Karpas-422 (cell line): ENCODE measurements around the gene HNRNPLL. TPM values are rescaled to one million over a fixed set of nuclear protein-coding genes. Genes with fewer than 3 reads are reported as not detected.

Source experiments
- DNase-seq: peaks from one replicate; pipeline ENCODE4 v3.0.0-alpha.2; 2015
- H2AFZ ChIP-seq: fragments of 200-600 bp; sonication (generic); 2 replicates; pipeline ENCODE4 v1.6.1; 2014; ENCODE audit warnings: antibody characterized with exemption, low read length, mixed read lengths
- H3K27ac ChIP-seq: fragments of 200-600 bp; sonication (generic); 2 replicates; pipeline ENCODE4 v1.5.1; 2014; ENCODE audit warnings: mild to moderate bottlenecking, low read length, moderate library complexity
- H3K27me3 ChIP-seq: fragments of 200-600 bp; sonication (generic); 2 replicates; pipeline ENCODE4 v1.6.1; 2014; ENCODE audit warnings: low read length, mixed read lengths
- H3K36me3 ChIP-seq: fragments of 200-600 bp; sonication (generic); 2 replicates; pipeline ENCODE4 v1.6.1; 2014; ENCODE audit warnings: low read length, mixed read lengths; ENCODE audit not compliant: insufficient read depth
- H3K4me1 ChIP-seq: fragments of 200-600 bp; sonication (generic); 2 replicates; pipeline ENCODE4 v1.6.1; 2014; ENCODE audit warnings: mild to moderate bottlenecking, low read length, mixed read lengths
- H3K4me2 ChIP-seq: fragments of 200-600 bp; sonication (generic); 2 replicates; pipeline ENCODE4 v1.6.1; 2014; ENCODE audit warnings: low read length, low read depth, mild to moderate bottlenecking; ENCODE audit not compliant: poor library complexity, severe bottlenecking
- H3K4me3 ChIP-seq: fragments of 200-600 bp; sonication (generic); 2 replicates; pipeline ENCODE4 v1.5.1; 2014; ENCODE audit warnings: mild to moderate bottlenecking, antibody characterized with exemption, low read length, mixed read lengths
- H3K79me2 ChIP-seq: fragments of 200-600 bp; sonication (generic); 2 replicates; pipeline ENCODE4 v1.6.1; 2014; ENCODE audit warnings: mild to moderate bottlenecking, low read length, mixed read lengths
- H3K9ac ChIP-seq: fragments of 200-600 bp; sonication (generic); 2 replicates; pipeline ENCODE4 v1.6.0; 2014; ENCODE audit warnings: low read length
- H3K9me2 ChIP-seq: fragments of 200-600 bp; sonication (generic), shearing (Covaris generic); replicated peaks from 2 replicates; pipeline ENCODE4 v1.6.0; 2014; ENCODE audit warnings: mild to moderate bottlenecking, low read length, moderate library complexity; ENCODE audit not compliant: insufficient read depth
- H3K9me3 ChIP-seq: fragments of 300-700, 200-600 bp; sonication (generic); 2 replicates; pipeline ENCODE4 v1.6.1; 2014; ENCODE audit warnings: low read length, mixed read lengths
- H4K20me1 ChIP-seq: fragments of 200-600 bp; sonication (generic); 2 replicates; pipeline ENCODE4 v1.6.1; 2014; ENCODE audit warnings: mild to moderate bottlenecking, antibody characterized with exemption, low read length, low read depth; ENCODE audit not compliant: insufficient read depth
- total RNA-seq: library from RNA; depleted of rRNA; stranded (reverse); fragments of >200 nt; shearing (Covaris generic); gene quantifications from 2 replicates; pipeline ENCODE4 v1.2.3, GENCODE V29; 2014; ENCODE audit warnings: low replicate concordance

Gene HNRNPLL
- total RNA-seq, 1 experiment from 2014 or later, result 131 TPM

DNA sequence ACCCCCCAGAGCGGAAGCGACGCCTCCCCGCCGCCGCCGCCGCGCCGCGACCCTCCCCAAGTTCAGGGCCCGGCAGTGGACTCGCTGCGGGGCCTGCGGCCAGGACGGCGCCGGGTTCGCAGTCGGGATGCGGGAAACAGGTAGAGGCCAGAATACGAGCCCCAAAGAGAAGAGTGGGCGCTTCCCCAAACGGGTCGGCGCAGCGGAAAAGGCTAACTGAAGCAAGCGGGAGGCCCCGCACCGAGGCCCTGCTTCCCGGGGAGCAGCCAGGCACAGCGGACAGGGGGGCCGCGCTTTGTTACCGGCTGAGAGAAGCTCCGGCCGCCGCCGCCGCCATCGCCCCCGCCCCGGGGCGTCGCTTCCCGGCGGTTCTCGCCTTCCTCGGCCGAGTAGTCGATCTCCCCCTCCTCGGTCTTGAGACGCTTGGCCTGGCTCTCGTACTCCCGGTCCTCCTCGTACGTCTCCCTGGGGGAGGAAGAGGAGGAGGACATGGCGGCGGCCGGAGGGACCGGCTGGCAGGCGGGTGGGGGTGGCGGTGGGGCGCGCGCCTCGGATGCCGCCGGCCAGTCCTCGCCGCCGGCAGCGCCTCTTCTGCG, 494 bp downstream of the HNRNPLL start:
- Histone ChIP-seq H2AFZ (no peak overlapping the region), H3K27ac (peak overlapping the region; percentile 91), H3K9me3 (no peaks in the 10 kb centered on the region), H3K36me3 (peaks cover 11% of the 10 kb centered on the region; the same call in 1 of the 2 replicates), H3K4me3 (peak overlapping the region; percentile 85), H4K20me1 (peaks cover 21% of the 10 kb centered on the region), H3K27me3 (no peaks in the 10 kb centered on the region), H3K4me2 (peak overlapping the region; percentile 97), H3K79me2 (peaks cover 55% of the 10 kb centered on the region), H3K9ac (peak overlapping the region; percentile 94), H3K9me2 (no peaks in the 10 kb centered on the region), H3K4me1 (peaks cover 75% of the 10 kb centered on the region)
- peak; percentile 76 for DNase-seq

GRCh38 chr2:38601463-38602135, 1.1 kb downstream of the HNRNPLL start:
- peaks cover 21% of the 10 kb centered on the region for H4K20me1 ChIP-seq
- H3K27me3 ChIP-seq, result no peaks in the 10 kb centered on the region
- H3K4me1 ChIP-seq, result peaks cover 75% of the 10 kb centered on the region
- H3K4me2 ChIP-seq, result peak overlapping the region; percentile 97
- peak; percentile 73 for DNase-seq
- H3K36me3 ChIP-seq, result peaks cover 11% of the 10 kb centered on the region; the same call in 1 of the 2 replicates
- H3K9me3 ChIP-seq, result no peaks in the 10 kb centered on the region
- peak overlapping the region; percentile 94 for H3K9ac ChIP-seq
- peak overlapping the region; percentile 85 for H3K4me3 ChIP-seq
- H3K79me2 ChIP-seq, result peaks cover 61% of the 10 kb centered on the region
- H3K27ac ChIP-seq, result peak overlapping the region; percentile 91
- no peaks in the 10 kb centered on the region for H3K9me2 ChIP-seq
- no peak overlapping the region for H2AFZ ChIP-seq

- peaks cover 75% of the 10 kb centered on the region for H3K4me1 ChIP-seq
- H4K20me1 ChIP-seq, result peaks cover 21% of the 10 kb centered on the region
- H3K9ac ChIP-seq, result peak overlapping the region; percentile 94
- peak overlapping the region; percentile 91 for H3K27ac ChIP-seq
- H3K36me3 ChIP-seq, result peaks cover 11% of the 10 kb centered on the region; the same call in 1 of the 2 replicates
- H3K27me3 ChIP-seq, result no peaks in the 10 kb centered on the region
- H3K79me2 ChIP-seq, result peaks cover 67% of the 10 kb centered on the region
- no peaks in the 10 kb centered on the region for H3K9me3 ChIP-seq
- DNase-seq, result peak; percentile 76
- peak overlapping the region; percentile 85 for H3K4me3 ChIP-seq
- H3K4me2 ChIP-seq, result peak overlapping the region; percentile 97
- no peaks in the 10 kb centered on the region for H3K9me2 ChIP-seq
- no peak overlapping the region for H2AFZ ChIP-seq
These were observed 1.7 kb downstream of the HNRNPLL start for GRCh38 chr2:38600921-38601455.

GRCh38 chr2:38600242-38600891, 2.4 kb downstream of the HNRNPLL start:
- peaks cover 11% of the 10 kb centered on the region; the same call in 1 of the 2 replicates for H3K36me3 ChIP-seq
- no peaks in the 10 kb centered on the region for H3K9me2 ChIP-seq
- H3K27ac ChIP-seq, result peak overlapping the region; percentile 91
- peaks cover 72% of the 10 kb centered on the region for H3K4me1 ChIP-seq
- H3K9ac ChIP-seq, result peak overlapping the region; percentile 94
- H2AFZ ChIP-seq, result no peak overlapping the region
- no peaks in the 10 kb centered on the region for H3K27me3 ChIP-seq
- peaks cover 21% of the 10 kb centered on the region for H4K20me1 ChIP-seq
- peak; percentile 83 for DNase-seq
- peak overlapping the region; percentile 85 for H3K4me3 ChIP-seq
- peaks cover 73% of the 10 kb centered on the region for H3K79me2 ChIP-seq
- peak overlapping the region; percentile 97 for H3K4me2 ChIP-seq
- H3K9me3 ChIP-seq, result no peaks in the 10 kb centered on the region

DNA sequence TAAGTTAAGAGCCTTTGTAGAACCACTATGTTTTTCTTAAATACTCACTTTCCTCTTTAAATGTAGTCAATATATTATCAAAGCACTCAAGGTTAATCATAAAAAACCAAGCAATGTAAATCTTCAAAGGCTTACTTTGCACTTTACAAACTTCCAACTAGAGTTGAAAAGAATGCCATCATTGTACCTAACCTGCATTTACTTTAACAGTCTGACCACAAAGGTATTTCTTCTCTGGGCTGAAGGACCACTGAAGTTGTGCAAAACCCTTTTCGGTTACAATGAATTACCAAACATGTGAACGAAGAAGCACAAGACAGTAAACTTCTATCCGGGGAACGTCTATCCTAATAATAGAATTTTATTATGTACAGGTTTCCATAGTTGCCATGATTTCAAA, 3.0 kb downstream of the HNRNPLL start:
- peak overlapping the region; percentile 85 for H3K4me3 ChIP-seq
- H4K20me1 ChIP-seq, result peaks cover 21% of the 10 kb centered on the region

DNA sequence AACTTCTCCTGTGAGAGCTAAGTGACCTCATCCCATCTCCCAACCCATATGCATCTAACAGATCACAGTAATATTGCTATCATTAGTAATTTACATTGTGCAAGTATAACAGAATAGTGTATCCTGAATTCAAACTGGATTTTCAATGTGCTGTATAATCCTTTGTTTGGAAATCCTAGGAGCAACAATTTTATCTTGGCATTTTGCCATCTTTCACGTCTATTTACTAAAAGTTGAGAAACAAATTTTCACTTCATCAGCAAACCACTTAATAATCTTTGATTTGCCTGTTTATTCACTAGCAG, 3.8 kb downstream of the HNRNPLL start:
- Histone ChIP-seq H3K9me2 (no peaks in the 10 kb centered on the region), H3K4me1 (peaks cover 69% of the 10 kb centered on the region), H3K27ac (peak overlapping the region; percentile 91), H3K27me3 (no peaks in the 10 kb centered on the region), H4K20me1 (peaks cover 21% of the 10 kb centered on the region), H3K9ac (peak overlapping the region; percentile 94), H2AFZ (no peak overlapping the region), H3K36me3 (peaks cover 11% of the 10 kb centered on the region; the same call in 1 of the 2 replicates), H3K4me2 (peak overlapping the region; percentile 97), H3K4me3 (peak overlapping the region; percentile 85), H3K79me2 (peaks cover 86% of the 10 kb centered on the region), H3K9me3 (no peaks in the 10 kb centered on the region)
- no peak for DNase-seq

More for the DNA sequence above, 3.0 kb downstream of the HNRNPLL start:
- Histone ChIP-seq H3K4me2 (peak overlapping the region; percentile 97), H3K79me2 (peaks cover 79% of the 10 kb centered on the region), H3K9me2 (no peaks in the 10 kb centered on the region), H3K27ac (peak overlapping the region; percentile 91), H3K9me3 (no peaks in the 10 kb centered on the region), H3K36me3 (peaks cover 11% of the 10 kb centered on the region; the same call in 1 of the 2 replicates), H3K4me1 (peaks cover 69% of the 10 kb centered on the region), H3K9ac (peak overlapping the region; percentile 94), H3K27me3 (no peaks in the 10 kb centered on the region), H2AFZ (no peak overlapping the region)
- no peak for DNase-seq

DNA sequence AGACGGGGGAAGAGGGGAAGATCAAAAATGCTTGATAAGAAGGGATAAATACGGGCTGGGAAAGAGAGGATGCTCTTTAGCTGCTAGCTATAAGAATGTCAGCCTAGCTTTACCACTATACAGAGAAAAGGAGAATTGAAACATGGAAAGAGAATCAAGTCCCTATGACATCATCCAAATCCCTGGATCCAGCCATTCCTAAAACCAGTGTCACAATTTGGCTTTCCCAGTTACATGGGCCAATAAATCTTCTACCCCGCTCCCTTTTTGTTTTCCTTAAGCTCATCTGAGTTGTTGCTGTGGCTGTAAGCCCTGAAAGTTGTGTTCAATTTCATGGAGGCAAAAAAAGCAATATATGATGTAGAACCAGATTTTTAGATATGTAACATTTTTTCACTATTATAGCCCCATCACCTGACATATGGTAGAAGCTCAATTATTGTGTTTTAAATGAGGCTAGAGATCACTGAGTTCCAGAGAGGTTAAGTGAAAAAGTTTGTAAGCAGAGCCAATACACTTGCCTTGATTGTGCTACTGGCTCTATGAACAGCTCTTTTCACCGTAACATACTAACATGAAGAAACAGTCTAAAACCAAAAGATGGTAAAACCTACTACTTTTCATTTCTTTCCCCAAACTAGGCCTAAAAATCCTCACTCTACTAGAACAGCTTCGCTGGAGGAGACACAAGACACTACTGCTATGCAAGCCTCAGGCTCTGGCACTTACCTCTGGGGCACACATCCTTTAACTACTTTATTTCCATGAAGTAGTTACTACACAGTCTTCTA, 4.3 kb downstream of the HNRNPLL start:
- H3K27ac ChIP-seq, result peak overlapping the region; percentile 91
- peaks cover 21% of the 10 kb centered on the region for H4K20me1 ChIP-seq
- peaks cover 92% of the 10 kb centered on the region for H3K79me2 ChIP-seq
- no peak for DNase-seq
- H3K4me1 ChIP-seq, result peaks cover 67% of the 10 kb centered on the region
- H2AFZ ChIP-seq, result no peak overlapping the region
- peak overlapping the region; percentile 97 for H3K4me2 ChIP-seq
- H3K27me3 ChIP-seq, result no peaks in the 10 kb centered on the region
- H3K9me2 ChIP-seq, result no peaks in the 10 kb centered on the region
- peak overlapping the region; percentile 94 for H3K9ac ChIP-seq
- peaks cover 11% of the 10 kb centered on the region; the same call in 1 of the 2 replicates for H3K36me3 ChIP-seq
- peak overlapping the region; percentile 85 for H3K4me3 ChIP-seq
- no peaks in the 10 kb centered on the region for H3K9me3 ChIP-seq
